GM20431 (cell line): ENCODE measurements around the gene BRSK2.

Experiments
- in situ Hi-C: fragments of 300-500 bp; cut with MseI, MboI; formaldehyde crosslinking; loops from one replicate; pipeline ENCODE4 v1.15.0; 2020; ENCODE audit warnings: low sequenced_read_pairs; ENCODE audit not compliant: unreplicated experiment

The BRSK2 gene

DNA sequence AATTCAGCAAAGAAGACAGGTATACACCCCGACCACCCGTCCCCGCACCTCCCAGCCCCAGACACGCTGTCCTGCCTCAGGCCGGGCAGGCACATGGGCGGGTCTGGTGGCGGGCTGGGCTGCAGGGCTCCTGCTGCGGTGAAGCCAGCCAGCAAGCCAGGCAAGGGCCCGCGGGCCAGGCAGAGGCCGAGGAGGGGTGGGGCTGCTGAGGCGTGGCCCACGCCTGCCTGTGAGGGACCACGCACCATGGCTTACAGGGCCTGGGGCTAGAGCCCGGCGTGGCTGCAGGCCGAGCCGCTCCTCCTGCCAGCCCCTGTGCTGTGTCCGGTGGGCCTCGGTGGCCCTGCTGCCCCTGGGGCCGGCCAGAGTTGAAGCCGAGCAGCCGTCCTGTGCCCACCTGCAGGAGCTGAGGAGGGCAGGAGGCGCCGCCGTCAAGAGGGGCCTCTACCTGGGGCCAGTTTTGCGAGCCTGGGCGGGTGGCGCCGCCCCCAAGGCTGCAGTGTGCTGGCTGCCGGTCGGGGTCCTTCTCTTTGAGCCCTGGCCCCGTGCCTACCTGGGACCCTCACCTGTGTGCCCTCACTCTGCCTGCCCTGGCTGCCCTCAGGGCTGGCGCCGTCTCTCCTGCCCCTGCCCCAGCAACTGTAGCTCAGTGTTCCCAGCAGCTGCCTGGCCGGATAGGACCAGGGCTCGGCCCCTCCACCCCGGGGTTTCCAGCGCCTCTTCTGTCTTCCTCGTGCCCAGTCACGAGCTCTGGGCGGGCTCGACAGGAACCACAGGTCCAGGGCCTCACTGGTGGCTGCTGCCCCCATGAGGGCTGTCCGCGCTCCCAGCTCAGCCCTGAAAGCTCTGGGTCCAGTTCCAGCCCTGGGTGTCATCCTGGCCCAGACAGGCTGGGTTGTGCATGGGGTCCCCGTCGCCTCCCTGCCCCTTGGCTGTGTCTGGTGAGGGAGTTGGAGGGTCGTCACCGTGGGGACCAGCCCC is 58.4 kb downstream of the BRSK2 start:
- in situ Hi-C loops = no loop called here

DNA sequence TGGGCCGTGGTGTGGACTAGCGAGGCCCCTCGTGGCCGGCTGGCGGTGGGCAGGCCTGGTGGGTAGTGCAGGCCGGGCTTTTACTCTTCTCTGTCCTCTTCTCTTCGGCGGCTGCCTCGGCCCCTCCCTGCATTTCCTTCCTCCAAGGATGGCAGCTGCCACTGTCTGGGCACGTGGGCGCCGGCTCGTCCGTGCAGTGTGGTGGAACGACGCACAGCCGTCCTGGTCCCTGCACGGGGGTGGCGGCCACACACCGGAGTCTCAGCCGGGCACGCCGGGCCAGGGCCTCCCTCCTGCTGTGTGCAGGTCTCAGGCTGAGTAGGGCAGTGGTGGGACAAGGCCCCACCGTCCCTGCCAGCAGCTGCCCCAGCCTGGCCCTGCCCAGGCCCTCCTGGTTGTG is 59.1 kb downstream of the BRSK2 start:
- in situ Hi-C loops = no loop called here

DNA sequence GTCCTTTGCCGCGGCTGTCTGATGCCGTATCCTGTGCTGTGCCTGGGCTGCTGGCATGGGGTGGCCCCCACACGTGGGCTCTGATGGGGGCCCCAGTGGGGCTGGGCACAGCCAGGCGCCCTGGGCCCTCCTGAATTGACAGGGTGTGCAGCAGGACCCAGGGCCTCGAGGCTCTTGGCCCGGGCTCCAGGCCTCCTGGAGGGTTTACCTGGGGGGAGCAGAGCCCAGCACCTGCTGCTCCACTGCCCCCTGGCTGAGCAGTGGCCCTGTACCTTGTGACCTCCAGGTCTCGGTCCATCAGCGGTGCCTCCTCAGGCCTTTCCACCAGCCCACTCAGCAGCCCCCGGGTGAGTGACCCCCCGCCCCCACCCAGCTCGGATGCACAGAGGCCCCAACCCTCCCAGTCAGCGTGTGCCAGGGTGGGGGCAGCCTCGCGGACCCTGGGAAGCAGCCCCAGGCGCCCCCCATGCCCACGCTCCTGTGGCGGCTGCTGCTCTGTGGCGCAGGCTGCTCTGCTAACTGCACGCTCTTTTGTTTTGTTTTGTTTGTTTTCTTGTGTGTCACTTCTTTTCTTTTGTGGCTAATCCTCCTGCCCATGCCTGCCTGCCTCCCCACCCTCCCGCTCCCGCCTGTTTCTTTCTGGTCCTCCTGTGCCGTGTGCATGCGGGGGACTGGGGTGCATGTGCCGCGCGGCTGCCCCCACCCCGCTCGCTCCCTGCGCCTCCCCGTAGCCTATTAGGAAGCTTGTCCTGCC is 59.9 kb downstream of the BRSK2 start:
- in situ Hi-C loops = no loop called here

DNA sequence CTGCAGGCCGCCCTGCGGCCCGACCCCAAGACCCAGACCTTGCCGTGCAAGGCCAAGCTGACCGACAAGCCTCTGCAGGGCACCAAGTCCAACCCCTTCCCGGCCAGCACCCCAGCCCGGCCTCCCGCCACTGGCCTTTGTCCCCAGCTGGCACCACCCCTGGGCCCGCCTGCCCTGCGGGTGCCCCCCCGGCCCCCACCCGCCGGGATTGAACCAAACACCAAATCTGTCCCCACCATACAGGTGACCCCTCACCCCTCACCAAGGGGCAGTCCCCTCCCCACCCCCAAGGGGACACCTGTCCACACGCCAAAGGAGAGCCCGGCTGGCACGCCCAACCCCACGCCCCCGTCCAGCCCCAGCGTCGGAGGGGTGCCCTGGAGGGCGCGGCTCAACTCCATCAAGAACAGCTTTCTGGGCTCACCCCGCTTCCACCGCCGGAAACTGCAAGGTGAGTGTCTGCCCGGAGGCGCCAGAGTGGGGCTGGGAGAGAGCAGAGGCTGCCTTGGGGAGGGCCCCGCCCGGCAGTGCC is 60.7 kb downstream of the BRSK2 start:
- in situ Hi-C loops = no loop called here

DNA sequence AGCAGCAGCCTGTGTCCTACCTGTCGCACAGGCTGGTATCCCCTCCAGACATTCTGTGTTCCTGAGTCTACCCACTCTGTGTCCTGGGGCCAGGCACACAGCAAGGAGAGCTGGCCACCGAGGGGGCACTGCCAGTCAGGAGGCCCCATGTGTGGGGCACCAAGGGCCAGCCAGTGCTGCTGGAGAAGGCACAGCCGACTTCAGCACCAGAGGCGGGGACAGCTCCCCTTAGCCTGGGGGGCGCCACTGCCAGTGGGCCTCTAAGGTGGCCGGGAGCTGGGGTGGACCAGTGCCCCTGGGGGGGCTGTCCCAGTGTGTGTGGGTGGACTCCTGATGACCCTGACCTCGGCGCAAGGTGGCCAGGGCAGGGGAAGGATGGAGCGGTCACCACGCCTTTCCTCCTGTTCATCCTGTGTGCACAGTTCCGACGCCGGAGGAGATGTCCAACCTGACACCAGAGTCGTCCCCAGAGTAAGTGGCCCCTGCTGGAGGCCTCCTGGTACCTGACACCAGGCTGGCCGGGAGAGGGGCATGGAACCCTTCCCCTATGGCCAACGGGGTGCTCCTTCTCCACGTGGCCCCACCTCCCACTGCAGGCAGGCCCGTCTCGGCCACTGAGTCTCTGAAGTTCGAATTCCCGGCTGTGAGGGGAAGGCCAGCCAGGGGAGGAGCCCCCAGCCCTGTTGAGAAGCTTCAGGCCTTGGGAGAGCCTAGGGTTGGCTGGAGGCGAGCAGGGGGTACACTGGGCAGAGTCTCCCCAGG is 61.4 kb downstream of the BRSK2 start:
- in situ Hi-C loops = no loop called here

DNA sequence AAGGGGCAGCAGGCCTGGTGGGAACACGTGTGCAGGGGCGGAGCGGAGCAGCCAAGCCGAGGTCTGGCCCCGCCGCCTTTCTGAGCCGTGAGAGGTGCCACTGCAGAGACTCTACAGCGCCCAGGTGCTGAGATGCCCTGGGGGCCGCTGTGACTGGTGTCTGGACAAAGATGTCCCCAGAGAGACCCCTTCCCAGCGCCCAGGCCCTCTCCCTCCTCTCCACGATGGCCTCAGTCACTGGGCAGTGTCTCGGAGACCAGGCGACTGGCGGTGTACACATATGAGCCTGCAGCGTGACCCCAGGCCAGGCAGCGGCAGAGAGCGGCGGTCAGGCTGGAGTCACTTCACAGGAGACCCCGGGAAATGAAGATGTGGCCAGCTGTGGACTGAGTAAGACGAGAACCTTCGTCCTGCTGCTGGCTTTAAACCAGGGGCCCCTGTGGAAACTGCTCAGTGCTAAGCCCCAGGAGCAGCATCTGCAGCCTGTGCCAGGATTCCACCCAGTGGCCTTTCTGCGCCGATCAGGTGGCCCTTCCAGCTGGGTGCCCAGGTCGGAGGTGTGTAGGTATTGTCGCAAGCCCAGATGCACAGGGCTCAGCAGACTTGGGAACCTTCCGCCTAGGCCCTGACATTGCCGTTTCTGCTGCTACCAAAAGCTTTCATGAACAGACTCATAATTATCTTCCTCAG is 62.2 kb downstream of the BRSK2 start:
- in situ Hi-C loops = no loop called here

DNA sequence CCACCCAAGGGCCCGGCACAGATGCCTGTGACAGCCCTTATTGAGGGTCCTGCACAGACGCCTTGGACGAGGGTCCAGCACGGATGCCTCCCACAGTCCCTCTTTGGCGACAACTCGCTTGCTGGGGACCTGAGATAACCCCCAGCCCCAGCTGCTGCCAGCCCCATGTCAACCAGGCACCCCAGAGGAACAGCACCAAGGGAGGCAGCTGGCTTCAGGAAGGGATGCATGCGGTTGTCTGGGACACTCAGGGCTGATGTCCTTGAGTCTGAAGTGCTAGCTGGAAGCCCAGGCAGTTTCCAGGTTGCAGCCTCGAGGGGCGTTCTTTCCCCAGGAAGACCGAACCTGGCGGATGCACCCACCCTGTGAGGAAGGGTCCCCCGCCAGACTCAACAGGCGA is 63.0 kb downstream of the BRSK2 start:
- in situ Hi-C loops = no loop called here

DNA sequence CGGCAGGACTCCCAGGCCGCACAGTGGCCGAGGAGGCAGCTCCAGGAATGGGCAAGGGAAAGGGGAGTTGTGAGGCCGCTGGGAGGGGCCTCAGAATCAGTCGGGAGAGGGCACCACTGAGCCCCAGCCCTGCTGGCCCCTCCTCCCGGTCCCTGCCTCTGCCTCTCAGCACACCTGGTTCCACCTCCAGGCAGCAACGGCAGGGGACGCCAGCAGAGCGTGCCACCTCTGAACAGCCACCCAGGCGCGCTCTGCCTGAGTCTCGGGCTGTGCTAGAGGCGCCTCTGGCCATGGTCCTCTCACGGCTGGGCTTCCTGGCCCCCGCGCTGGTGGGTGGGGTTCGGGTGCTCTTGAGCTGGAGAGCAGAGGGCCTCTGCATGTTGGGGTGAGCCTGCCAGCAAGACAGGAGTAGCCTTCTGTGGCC is 63.9 kb downstream of the BRSK2 start:
- in situ Hi-C loops = no loop called here

DNA sequence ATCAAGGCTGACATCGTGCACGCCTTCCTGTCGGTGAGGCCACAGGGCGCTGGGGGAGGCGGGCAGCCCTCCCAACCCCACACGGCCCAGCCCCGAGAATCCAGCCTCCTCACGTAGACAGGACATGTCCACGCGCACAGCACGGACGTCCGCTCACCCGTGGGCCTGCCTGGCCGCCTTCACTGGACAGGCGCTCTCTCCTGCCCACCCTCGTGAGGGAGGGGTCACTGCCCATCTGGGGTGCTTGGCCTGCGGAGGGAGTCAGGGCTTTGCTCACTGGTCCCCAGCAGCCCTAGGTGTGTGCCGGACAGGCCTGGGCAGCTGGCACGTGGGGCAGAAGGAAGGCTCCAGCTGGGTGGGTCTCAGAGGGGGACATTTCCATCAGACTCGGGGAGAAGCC is 64.8 kb downstream of the BRSK2 start:
- in situ Hi-C loops = no loop called here

DNA sequence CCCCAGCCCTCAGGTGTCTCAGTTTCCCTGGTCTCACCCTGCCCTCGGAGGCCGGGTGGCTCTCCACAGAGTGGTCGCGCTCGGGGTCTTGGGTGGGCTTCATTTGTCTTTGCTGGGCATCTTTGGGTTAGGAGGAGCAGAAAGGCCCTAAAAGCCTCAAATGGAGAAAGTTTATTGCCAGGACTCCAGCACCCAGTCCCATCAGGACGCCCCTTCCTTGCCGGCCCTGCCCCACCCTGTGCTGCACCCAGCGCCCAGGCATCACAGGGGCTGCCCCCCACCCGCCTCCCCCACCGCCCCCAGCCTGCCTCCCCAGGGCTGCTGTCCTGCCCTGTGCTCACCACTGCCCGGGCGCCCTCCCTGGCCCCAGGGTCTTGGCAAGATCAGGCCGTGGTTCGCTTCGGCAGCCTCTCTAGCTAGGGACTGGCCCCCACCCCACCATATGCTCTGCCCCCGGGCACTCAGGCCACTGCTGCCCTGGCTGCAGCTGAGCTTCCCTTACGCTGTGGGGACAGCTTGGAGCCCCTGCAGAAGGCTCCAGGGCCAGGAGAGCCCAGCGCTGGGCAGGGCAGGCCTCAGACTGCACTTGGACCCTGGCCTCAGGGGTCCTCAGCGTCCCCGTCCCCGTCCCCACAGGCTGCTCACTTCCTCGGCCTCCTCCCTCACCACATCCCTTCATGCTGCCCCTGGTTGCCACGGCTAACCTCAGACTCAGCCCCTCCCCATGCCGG is 65.5 kb downstream of the BRSK2 start:
- in situ Hi-C loops = no loop called here

DNA sequence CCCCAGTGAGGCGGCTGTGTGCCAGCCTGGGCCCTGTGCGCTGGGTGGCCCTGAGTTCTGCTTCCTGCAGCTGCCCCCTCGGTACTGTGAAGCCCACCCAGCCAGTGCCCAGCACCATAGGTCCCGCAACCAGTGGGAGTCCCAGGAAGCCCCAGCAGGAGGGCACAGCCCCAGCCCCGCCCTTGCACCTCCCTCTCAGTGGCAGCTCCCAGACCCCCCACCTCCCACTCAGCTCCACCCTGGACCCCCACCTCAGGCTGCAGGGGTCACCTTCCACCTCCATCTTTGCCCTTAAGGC is 66.0 kb downstream of the BRSK2 start:
- in situ Hi-C loops = no loop called here

DNA sequence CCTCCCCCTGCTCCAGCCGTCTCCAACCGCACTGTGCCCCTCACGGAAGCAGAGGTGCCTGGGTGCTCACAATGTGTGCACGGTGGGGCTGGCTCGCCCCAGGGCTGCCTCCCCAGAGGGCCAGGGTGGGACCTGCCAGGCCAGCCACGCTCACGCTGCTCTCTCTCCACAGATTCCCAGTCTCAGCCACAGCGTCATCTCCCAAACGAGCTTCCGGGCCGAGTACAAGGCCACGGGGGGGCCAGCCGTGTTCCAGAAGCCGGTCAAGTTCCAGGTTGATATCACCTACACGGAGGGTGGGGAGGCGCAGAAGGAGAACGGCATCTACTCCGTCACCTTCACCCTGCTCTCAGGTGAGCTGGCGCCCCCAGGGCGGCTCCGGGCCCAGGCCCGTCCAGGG is 66.4 kb downstream of the BRSK2 start:
- in situ Hi-C loops = no loop called here

DNA sequence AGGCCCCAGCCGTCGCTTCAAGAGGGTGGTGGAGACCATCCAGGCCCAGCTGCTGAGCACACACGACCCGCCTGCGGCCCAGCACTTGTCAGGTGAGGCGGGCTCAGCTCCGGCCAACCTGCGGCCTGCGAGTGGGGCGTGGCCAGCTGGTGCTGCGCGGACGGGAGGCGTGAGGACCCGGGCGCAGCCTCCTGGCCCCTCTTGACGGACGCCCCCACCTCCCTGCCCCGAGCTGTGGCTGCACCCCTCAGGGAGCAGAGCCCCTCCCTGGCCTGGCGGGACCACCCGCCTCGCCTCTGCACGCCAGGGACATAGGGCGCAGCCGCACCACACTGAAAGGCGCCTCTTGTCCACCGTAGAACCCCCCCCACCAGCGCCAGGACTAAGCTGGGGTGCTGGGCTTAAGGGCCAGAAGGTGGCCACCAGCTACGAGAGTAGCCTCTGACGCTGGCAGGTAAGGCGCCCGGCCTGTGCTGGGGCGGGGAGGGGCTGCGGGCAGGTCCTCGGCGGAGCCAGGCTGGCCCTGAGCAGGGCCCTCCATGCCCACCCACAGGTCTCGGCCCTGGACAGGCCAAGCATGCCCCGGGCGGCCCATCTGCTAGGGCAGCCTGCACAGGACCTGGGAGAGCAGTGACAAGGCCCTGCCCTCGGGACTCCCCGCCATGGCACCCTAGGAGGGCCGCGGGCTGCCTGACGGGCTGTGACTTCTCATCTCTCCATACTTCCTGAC is 67.0 kb downstream of the BRSK2 start:
- in situ Hi-C loops = no loop called here

DNA sequence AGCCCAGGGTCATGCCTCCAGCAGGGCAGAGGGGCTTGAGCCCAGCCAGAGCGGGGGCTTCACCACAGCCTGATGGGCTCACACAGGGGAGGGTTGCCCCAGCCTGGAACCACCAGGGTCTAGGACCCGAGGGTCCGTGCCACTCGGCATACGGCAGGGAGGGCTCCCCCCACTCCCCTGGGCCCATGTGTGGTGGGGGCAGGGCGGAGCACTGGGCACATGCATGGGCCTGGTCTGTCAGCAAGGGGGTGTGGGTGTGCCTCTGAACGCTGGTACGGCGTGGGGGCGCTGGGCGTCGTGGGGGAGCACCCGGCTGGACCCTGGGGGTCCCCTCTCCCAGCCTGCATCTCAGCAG is 67.6 kb downstream of the BRSK2 start:
- in situ Hi-C loops = no loop called here

DNA sequence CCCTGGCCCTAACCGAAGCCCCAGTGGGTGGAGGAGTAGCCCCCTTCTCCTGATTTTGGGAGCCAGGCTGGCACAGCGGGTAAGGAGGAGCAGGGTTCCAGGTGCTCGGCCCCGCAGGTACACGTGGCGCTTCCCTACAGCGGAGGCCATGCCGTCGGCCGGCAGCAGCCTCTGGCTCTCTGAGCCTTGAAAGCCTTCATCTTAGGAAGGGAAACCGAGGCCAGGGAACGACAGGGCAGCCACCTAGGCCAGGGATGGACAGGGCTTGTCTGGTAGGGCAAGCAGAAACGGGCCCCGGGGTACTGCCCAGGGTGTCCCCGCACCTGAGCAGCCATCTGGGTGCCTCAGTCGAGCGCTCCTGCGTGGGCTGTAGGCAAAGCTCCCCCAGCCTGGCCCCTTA is 68.1 kb downstream of the BRSK2 start:
- in situ Hi-C loops = no loop called here

DNA sequence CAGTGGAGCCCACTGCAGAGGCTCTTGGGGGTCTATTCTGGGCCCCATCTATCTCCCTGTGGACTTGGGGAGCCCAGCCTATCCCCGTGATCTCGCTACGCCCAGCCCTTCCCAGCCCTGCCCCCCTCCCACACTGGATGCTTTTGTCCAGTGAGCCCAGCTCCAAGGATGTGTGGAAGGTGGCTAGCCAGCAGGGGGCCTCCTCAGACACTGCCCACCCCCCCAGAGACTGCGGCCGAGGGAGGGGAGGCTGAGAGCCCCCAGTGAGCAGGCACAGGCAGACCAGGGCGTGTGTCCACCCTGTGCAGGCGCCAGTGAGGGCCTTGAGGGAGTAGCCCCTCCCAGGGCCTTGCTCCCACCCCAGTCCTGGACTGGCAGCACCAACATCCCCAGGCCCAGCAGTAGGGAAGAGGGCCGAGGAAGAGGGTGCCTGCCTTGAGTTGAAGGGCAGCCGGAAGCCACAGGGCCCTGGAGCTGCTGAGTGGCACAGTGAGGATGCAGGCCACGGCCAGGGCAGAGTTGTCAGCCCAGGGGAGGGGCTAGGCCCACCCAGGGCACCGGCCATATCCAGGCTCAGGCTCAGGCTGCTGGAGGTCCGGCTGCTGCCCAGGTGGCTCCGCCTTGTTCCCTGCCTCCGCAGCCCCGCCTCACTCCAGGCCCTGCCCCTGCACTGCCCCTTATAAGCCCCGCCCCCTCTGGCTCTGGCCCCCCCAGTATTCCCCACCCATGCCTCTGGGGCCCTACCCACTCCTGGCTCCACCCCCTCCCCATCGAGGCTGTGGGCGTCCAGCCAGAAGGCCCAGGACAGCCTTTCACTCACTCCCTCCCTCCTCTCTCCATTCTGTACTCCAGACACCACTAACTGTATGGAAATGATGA is 68.8 kb downstream of the BRSK2 start:
- in situ Hi-C loops = no loop called here

DNA sequence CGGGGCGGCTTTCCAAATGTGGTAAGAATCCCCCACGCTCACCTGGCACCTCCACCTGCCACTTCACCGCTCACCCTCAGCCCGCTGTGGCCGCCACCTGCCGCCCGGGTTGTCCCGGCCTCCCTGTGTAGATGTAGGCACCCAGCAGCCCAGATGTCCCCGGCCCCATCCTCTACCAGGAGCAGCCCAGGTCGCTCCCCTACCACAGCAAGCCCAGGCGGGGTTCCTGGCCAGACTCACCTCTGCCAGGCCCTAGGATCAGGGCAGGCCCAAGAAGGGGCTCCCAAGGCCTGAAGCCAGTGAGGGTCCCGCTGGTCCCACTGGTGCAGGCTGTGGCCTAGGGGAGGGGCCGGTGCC is 69.5 kb downstream of the BRSK2 start:
- in situ Hi-C loops = no loop called here
